Amniotic epithelial cell (primary cell): ENCODE data around the gene PRKN.

ENCODE experiments used
- DNase-seq: peaks from one replicate; pipeline ENCODE4 v3.0.0-alpha.2; 2010; ENCODE audit warnings: low read depth

PRKN gene

GRCh38 chr6:161607696-161608297 is 1119.8 kb downstream of the PRKN start:
- no peak for DNase-seq

- DNase-seq: no peak
Measured at GRCh38 chr6:161602359-161602758, 1125.2 kb downstream of the PRKN start.

GRCh38 chr6:161598896-161599295 is 1128.7 kb downstream of the PRKN start:
- no peak for DNase-seq

GRCh38 chr6:161596807-161597520 is 1130.6 kb downstream of the PRKN start:
- DNase-seq: no peak

GRCh38 chr6:161594412-161594811 is 1133.2 kb downstream of the PRKN start:
- no peak for DNase-seq

GRCh38 chr6:161590961-161591627 is 1136.5 kb downstream of the PRKN start:
- DNase-seq: no peak

GRCh38 chr6:161586887-161587286 is 1140.7 kb downstream of the PRKN start:
- no peak for DNase-seq

- DNase-seq: no peak
Measured at GRCh38 chr6:161584621-161585340, 1142.8 kb downstream of the PRKN start.

GRCh38 chr6:161584051-161584450 is 1143.5 kb downstream of the PRKN start:
- DNase-seq: no peak

- DNase-seq: no peak
Measured at GRCh38 chr6:161583584-161583983, 1144.0 kb downstream of the PRKN start.

GRCh38 chr6:161578478-161578877 is 1149.1 kb downstream of the PRKN start:
- DNase-seq: no peak

GRCh38 chr6:161575523-161576254 is 1151.9 kb downstream of the PRKN start:
- no peak for DNase-seq

GRCh38 chr6:161568885-161569456 is 1158.6 kb downstream of the PRKN start:
- no peak for DNase-seq

GRCh38 chr6:161564952-161565351 is 1162.6 kb downstream of the PRKN start:
- no peak for DNase-seq

GRCh38 chr6:161561908-161562307 is 1165.7 kb downstream of the PRKN start:
- no peak for DNase-seq

- no peak for DNase-seq
Measured at GRCh38 chr6:161557333-161558107, 1170.0 kb downstream of the PRKN start.

GRCh38 chr6:161554883-161555282 is 1172.7 kb downstream of the PRKN start:
- DNase-seq: no peak

GRCh38 chr6:161549977-161550655 is 1177.5 kb downstream of the PRKN start:
- DNase-seq: no peak

- DNase-seq: no peak
Measured at GRCh38 chr6:161548713-161549296, 1178.8 kb downstream of the PRKN start.

GRCh38 chr6:161547617-161548016 is 1179.9 kb downstream of the PRKN start:
- no peak for DNase-seq
